ENCODE measurements around the gene RRBP1.

The RRBP1 gene

GRCh38 chr20:17633850-17634500, 48.1 kb downstream of the RRBP1 start:
- DNase-seq = no peak

DNA sequence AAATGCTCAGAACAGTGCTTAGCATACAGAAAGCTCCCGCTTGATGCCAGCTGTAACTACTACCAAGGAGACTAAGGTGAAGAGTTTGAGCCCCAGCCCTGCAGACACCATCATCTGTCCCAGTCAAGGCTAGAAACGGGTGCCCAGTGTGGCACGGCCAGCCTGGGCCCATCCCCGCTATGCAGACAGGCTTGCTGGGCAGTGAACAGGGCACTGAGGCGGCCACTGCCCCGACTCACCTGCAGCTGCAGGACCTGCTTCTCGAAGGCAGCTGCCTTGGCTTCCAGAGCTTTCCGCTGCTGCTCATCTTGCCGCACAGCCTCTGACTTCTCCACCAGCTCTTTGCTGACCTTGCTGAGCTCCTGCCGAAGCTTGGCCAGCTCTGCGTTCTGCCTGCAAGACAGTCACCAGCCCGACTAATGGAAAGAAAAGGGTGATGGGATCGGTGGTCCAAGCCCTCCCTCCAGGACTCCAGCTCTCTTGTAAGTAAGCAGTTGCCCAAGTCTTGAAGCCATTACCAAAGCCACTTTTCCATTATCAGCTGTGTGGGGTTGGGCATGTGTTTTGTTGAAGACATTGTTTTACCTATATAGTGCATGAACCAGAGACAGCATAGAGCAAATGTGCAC, 48.7 kb downstream of the RRBP1 start:
- no peak for DNase-seq

- DNase-seq = no peak
Measured at GRCh38 chr20:17631576-17632319, 50.3 kb downstream of the RRBP1 start.

GRCh38 chr20:17630806-17631195, 51.2 kb downstream of the RRBP1 start:
- no peak for DNase-seq

DNA sequence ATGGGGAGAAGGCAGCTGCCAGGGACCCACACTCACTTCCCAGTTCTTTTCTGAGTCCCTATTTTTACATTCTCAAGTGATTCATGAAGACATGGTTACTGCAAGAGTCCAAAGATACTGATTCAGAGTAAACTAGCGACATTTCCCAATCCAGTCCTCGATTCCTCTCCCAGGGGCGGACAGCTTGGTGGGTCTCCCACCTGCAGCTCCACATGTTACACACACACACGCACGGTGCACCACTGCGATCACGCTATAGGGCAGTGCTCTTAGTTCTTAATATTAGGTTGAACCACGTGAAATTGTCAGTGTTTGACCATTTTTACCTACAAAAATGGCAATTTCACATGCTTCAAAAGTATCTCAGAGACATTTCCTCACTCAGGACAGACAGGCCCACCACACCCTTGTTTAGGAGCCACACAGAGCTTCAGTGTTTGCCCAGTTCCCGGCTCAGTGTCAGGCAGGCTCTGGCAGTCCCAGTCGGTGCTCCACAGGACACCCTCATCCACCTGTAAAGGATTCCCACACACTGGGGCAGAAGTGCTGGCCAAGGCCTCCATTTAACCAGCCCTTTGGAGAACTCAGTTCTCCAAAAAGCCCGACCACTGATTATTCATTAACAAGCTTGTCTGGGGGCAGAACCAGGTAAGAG, 51.8 kb downstream of the RRBP1 start:
- no peak for DNase-seq

GRCh38 chr20:17629678-17630089, 52.4 kb downstream of the RRBP1 start:
- DNase-seq = no peak

- no peak for DNase-seq
Measured at GRCh38 chr20:17629025-17629424, 53.0 kb downstream of the RRBP1 start.

DNA sequence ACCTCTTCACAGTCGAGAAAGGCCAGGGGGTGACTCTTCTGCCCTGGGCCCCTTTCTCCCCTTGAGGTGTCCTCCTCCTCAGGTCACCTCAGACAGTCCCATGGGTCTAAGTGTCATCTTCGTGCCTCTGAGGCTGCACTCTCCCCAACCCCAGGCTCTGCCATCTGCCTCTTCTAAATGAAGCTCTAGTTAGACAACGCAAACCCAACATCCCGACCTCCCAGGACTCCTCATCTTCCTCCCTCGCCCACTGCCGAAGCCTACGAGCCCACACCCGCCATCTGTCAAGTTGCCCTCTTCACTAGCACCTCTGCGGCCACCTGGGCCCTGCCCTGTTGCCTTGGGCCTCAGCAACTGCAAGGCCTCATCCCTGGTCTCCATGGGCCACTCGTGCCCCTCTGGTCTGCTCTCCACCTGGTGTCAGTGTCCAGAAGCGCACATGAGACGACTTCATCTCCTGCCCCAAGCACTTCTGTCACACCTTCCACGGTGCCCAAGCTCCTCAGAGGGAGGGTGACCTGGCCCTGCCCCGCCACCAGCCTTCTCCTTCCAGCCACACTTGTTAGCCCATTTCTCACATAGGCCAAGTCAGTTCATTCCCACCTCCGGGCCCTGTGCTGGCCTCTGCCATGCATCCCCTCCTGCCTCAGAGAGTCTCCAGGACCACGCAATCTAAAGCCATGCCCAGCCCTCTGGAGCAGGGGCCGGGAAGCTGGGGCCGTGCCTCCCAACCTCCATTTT, 53.8 kb downstream of the RRBP1 start:
- DNase-seq = no peak

GRCh38 chr20:17627101-17627955, 54.7 kb downstream of the RRBP1 start:
- DNase-seq = no peak

DNA sequence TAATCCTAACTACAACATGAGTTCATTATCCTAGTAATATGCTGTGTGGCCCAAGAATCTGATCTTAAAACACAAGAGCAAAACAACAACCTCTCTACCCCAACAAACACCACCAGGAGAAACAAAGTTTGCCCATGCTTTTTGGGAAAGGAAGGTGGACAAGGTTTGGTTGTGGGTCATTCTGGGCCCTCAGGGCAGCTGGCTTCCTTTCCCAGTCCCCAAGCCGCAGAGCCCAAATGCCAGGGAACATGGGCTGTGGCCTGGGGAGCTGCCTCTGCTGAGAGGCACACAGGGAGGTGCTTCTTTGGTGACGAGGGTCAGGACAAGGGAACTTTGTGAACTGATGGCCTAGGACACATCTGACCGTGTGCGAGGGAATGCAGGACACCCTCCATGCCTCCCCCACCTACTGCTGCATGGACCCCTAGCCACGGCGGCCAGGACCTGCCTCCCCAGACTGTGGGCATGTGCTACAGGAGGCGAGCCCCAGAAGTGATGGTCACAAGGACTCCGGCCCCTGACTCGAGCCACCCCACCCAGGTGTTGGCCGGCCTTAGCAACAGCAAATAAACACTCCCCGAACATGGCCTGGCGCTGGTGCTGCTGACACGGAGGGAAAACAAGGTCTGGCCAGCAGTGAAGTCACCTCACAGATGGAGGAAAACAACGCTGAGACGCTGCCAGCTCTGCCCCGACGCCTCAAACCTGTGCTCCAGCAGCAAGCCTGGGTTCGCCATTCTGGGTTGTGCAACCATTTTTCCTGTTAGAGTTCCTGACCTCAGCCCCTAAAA, 55.6 kb downstream of the RRBP1 start:
- no peak for DNase-seq

- DNase-seq = no peak
Measured at GRCh38 chr20:17625246-17626051, 56.6 kb downstream of the RRBP1 start.

DNA sequence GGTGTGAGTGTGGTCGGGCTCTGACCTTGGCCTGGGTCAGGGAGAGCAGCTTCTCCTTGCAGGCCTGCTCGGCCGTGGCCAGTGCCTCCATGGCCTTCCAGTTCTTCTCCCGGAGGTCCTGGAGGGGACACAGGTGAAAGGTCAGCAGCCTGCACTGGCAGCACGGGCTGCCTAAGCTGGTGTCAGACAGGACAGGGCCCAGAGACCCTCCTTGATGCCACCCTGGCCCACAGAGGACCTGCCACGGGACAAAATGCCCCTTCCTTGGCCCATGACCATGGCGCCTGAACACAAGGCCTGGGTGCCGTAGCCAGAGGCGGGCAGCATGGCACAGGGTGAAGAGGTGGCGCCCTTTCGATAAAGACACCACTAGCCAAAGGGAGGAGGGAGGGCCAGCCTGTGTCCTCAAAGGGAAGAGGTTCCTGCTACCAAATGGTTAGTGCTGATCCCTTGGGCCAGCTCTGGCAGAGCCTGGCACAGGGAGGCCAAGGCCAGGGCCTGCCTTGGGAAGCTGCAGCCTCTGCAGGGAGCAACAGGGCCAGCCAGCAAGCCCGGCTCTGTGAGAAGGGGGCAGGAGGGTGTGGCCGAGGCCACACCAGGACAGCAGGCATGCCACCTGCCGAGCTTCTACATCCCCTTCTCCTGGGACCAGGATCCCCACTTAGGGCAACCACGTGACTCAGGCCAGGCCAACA, 57.3 kb downstream of the RRBP1 start:
- no peak for DNase-seq

GRCh38 chr20:17624070-17624469, 58.0 kb downstream of the RRBP1 start:
- no peak for DNase-seq

DNA sequence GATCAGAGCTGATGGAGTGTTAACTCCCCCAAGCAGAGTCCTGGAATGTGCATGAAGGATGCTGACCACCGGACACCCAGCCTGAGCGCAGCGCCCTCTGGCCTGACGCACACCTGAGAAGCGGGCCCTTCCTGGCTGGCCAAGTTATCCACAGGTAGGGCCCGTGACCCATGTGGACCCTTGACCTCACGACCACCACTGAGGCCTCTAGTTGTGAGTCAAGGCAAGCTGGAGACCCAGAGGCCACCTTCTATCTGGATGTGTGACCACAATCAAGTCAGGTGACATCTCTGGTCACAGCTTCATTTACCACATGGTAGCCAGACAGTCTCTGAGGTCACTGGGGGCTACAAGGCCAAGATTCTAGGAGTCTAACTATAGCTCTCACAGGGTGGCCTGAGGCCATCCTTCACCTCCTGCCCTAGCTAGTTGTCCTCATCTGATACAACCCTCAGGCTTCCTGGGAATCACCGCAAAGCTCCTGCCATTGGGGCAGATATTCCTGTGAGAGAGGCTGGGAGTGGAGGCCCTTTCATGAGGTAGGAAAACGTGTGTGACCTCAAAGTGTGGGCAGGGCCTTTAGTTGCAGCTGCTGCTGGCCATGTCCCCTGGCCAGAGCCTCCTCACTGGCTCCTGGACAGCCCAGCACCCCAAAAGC, 59.1 kb downstream of the RRBP1 start:
- DNase-seq = no peak

GRCh38 chr20:17622086-17622850, 59.8 kb downstream of the RRBP1 start:
- no peak for DNase-seq

DNA sequence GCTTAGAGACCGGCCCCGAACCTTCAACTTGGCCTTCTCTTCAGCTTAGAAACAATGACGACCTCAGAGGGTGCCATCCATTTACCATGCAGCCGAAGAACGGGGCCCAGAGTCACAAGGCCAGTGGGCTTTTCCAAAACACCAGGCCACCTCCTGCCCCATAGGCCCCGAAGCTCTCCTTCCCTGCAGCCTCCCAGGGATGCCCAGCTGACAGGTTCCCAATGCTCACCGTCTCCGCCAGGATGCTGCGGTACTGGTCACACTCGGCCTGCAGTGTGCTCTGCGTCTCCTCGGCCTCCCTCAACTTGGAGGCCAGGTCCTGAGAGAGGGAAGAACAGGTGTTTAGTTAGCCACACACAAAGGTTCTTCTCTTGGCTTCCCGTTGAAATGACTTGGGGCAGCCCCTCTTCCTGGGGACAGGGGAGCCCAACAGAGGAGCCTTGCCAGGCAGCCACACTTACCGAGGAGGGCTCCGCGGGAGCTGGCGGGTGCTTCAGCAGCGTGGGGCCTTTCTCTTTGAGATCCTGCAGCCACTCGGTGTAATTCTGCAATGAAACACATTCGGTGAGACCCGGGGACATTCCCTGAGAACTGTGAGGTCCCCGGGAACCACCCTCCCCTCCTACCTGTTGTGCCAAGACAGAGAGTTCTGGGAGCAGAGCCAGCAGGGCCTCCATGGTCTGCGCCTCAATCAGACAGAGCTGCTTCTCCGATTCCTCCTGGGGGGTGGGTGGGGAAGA, 60.6 kb downstream of the RRBP1 start:
- DNase-seq = no peak

Measured in NCI-H2081 (cell line).